ENCODE measurements around the gene FLT4. TPM values are rescaled to one million over a fixed set of nuclear protein-coding genes. Genes with fewer than 3 reads are reported as not detected.

FLT4 gene
- total RNA-seq, 2 experiments from 2014 or later = not detected

GRCh38 chr5:180600554-180601041 lies 48.8 kb downstream of the FLT4 start:
- H3K79me2 ChIP-seq (ENCODE audit: insufficient read depth, low read depth, low read length) = no peaks in the 10 kb centered on the region
- ChIA-PET CTCF (ENCODE audit: unreplicated experiment) (no interaction called here), POLR2A (no interaction called here)
- no peaks in the 10 kb centered on the region for H3K36me3 ChIP-seq (ENCODE audit: insufficient read depth, low read length)
- no peaks in the 10 kb centered on the region for H3K9me2 ChIP-seq (ENCODE audit: insufficient read depth, low read length)
- H3K4me1 ChIP-seq (ENCODE audit: insufficient read depth, low read length, poor library complexity, severe bottlenecking) = no peaks in the 10 kb centered on the region
- TF ChIP-seq, protein P1, sequence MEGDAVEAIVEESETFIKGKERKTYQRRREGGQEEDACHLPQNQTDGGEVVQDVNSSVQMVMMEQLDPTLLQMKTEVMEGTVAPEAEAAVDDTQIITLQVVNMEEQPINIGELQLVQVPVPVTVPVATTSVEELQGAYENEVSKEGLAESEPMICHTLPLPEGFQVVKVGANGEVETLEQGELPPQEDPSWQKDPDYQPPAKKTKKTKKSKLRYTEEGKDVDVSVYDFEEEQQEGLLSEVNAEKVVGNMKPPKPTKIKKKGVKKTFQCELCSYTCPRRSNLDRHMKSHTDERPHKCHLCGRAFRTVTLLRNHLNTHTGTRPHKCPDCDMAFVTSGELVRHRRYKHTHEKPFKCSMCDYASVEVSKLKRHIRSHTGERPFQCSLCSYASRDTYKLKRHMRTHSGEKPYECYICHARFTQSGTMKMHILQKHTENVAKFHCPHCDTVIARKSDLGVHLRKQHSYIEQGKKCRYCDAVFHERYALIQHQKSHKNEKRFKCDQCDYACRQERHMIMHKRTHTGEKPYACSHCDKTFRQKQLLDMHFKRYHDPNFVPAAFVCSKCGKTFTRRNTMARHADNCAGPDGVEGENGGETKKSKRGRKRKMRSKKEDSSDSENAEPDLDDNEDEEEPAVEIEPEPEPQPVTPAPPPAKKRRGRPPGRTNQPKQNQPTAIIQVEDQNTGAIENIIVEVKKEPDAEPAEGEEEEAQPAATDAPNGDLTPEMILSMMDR (conservative IDR thresholded peaks at IDR 0.05; ENCODE audit: low read length) = no peak
- TF ChIP-seq EZH2phosphoT487 (IDR thresholded peaks at IDR 0.05; ENCODE audit: borderline replicate concordance, low read depth, low read length) = no peak
- no peak overlapping the region for H2AFZ ChIP-seq (ENCODE audit: low read length)
- no peak overlapping the region for H3K4me3 ChIP-seq (ENCODE audit: low read depth, low read length, poor library complexity, severe bottlenecking)
- no peak overlapping the region for H3K4me2 ChIP-seq (ENCODE audit: low read length)
- intact Hi-C loops (cut with micrococcal nuclease; ENCODE audit: unreplicated experiment) = no loop called here
- no peak for DNase-seq (ENCODE audit: low spot score)
- H4K20me1 ChIP-seq (ENCODE audit: insufficient read depth, low read length) = no peaks in the 10 kb centered on the region
- BruUV-seq (replicated peaks) = no TSS peak
- no peaks in the 10 kb centered on the region for H3K9me3 ChIP-seq (ENCODE audit: low read length)
- no peak overlapping the region for H3K27ac ChIP-seq (ENCODE audit: low read depth, low read length, poor library complexity, severe bottlenecking)

DNA sequence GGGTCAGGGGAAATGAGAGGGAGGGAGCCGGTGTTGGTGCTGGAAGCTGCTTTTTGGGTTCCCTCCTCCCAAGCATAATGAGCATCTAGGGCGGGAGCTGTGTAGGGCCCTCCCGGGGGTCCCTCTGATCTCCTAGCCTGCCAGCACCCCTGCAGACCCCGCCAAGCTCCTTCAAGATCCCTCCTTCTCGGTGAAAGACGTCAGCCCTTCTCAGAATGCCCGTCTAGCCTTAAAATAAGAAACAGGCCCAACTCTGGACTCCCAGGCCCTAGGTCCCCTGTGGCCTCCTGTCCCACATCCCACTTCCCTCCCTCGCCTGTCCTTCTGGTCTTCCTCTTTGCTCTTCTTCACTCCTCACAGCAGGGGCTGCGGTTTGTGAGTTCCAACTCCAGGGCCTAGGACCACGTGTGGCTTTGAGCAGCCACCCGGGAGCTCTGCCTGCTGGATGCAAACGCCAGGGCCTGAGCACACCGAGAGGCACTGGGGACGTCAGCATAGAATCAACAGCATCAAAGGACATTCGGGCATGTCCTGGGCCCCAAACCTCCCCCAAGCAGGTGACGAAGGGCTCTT lies 49.3 kb downstream of the FLT4 start:
- ChIA-PET POLR2A (no interaction called here), CTCF (ENCODE audit: unreplicated experiment) (no interaction called here)
- Histone ChIP-seq H3K9me3 (ENCODE audit: low read length) (no peaks in the 10 kb centered on the region), H3K9me2 (ENCODE audit: insufficient read depth, low read length) (no peaks in the 10 kb centered on the region), H3K79me2 (ENCODE audit: insufficient read depth, low read depth, low read length) (no peaks in the 10 kb centered on the region), H4K20me1 (ENCODE audit: insufficient read depth, low read length) (no peaks in the 10 kb centered on the region), H2AFZ (ENCODE audit: low read length) (no peak overlapping the region), H3K4me3 (ENCODE audit: low read depth, low read length, poor library complexity, severe bottlenecking) (no peak overlapping the region), H3K4me1 (ENCODE audit: insufficient read depth, low read length, poor library complexity, severe bottlenecking) (no peaks in the 10 kb centered on the region), H3K27ac (ENCODE audit: low read depth, low read length, poor library complexity, severe bottlenecking) (no peak overlapping the region), H3K36me3 (ENCODE audit: insufficient read depth, low read length) (no peaks in the 10 kb centered on the region), H3K4me2 (ENCODE audit: low read length) (no peak overlapping the region)
- no peak for DNase-seq (ENCODE audit: low spot score)
- no TSS peak for BruUV-seq (replicated peaks)
- TF ChIP-seq EZH2phosphoT487 (IDR thresholded peaks at IDR 0.05; ENCODE audit: borderline replicate concordance, low read depth, low read length) = no peak
- TF ChIP-seq, protein P1 (conservative IDR thresholded peaks at IDR 0.05; ENCODE audit: low read length) = no peak
- intact Hi-C loops (cut with micrococcal nuclease; ENCODE audit: unreplicated experiment) = no loop called here

GRCh38 chr5:180599590-180599914 lies 49.8 kb downstream of the FLT4 start:
- H3K9me3 ChIP-seq (ENCODE audit: low read length) = no peaks in the 10 kb centered on the region
- H3K36me3 ChIP-seq (ENCODE audit: insufficient read depth, low read length) = no peaks in the 10 kb centered on the region
- ChIA-PET CTCF (ENCODE audit: unreplicated experiment) (no interaction called here), POLR2A (interaction anchor here (0.6 kb wide), 1 partner anchor 107 kb away, joined by 4 read pairs; no protein-coding TSS in a partner anchor)
- H3K27ac ChIP-seq (ENCODE audit: low read depth, low read length, poor library complexity, severe bottlenecking) = no peak overlapping the region
- no TSS peak for BruUV-seq (replicated peaks)
- H3K4me2 ChIP-seq (ENCODE audit: low read length) = no peak overlapping the region
- no peak overlapping the region for H3K4me3 ChIP-seq (ENCODE audit: low read depth, low read length, poor library complexity, severe bottlenecking)
- no peaks in the 10 kb centered on the region for H3K9me2 ChIP-seq (ENCODE audit: insufficient read depth, low read length)
- no peaks in the 10 kb centered on the region for H3K4me1 ChIP-seq (ENCODE audit: insufficient read depth, low read length, poor library complexity, severe bottlenecking)
- no peaks in the 10 kb centered on the region for H4K20me1 ChIP-seq (ENCODE audit: insufficient read depth, low read length)
- TF ChIP-seq, protein P1 (conservative IDR thresholded peaks at IDR 0.05; ENCODE audit: low read length) = no peak
- no peak for TF ChIP-seq EZH2phosphoT487 (IDR thresholded peaks at IDR 0.05; ENCODE audit: borderline replicate concordance, low read depth, low read length)
- intact Hi-C loops (cut with micrococcal nuclease; ENCODE audit: unreplicated experiment) = no loop called here
- no peak overlapping the region for H2AFZ ChIP-seq (ENCODE audit: low read length)
- no peaks in the 10 kb centered on the region for H3K79me2 ChIP-seq (ENCODE audit: insufficient read depth, low read depth, low read length)
- no peak for DNase-seq (ENCODE audit: low spot score)
